H1 (cell line): ENCODE data around the gene SPTB. TPM values are rescaled to one million over a fixed set of nuclear protein-coding genes. Genes with fewer than 3 reads are reported as not detected.
A peak's percentile ranks its signal among the peaks of the same experiment; 100 is the strongest.

ENCODE experiments used
- CTCF ChIA-PET: fragments of 300-600 bp; sonication (Branson Sonifier 250); formaldehyde crosslinking; loops from one replicate; lab custom pipeline; 2021; ENCODE audit not compliant: partially characterized antibody; lab: Charles Lee
- POLR2A ChIA-PET: fragments of 300-600 bp; sonication (Branson Sonifier 250); formaldehyde crosslinking; loops from one replicate; lab custom pipeline; 2021; ENCODE audit warnings: inconsistent platforms; ENCODE audit not compliant: partially characterized antibody; lab: Charles Lee
- DNase-seq, 2 experiments: peaks; one replicate each; pipeline versions ENCODE4 v3.0.0 to v3.0.0-alpha.2; 2010 to 2022; ENCODE audit warnings: low spot score in 2 of 2, low read depth in 1 of 2, mixed read lengths in 1 of 2
- FAIRE-seq: peaks from 2 replicates; lab custom pipeline; 2011; peaks lifted over from hg19 to GRCh38; lab: Jason Lieb, UNC
- H2AFZ ChIP-seq: 2 replicates; pipeline ENCODE4 v1.8.1; 2012; ENCODE audit warnings: low read length, inconsistent platforms
- H2AK5ac ChIP-seq: 2 replicates; pipeline ENCODE4 v1.6.1; 2013; ENCODE audit warnings: low read depth, low read length
- H2BK120ac ChIP-seq: replicated peaks from 2 replicates; pipeline ENCODE3; 2013; ENCODE audit warnings: low read depth, low read length, inconsistent platforms
- H2BK12ac ChIP-seq: 2 replicates; pipeline ENCODE4 v1.6.1; 2013; ENCODE audit warnings: low read depth, low read length
- H2BK15ac ChIP-seq: 2 replicates; pipeline ENCODE4 v1.6.1; 2013; ENCODE audit warnings: low read length
- H2BK20ac ChIP-seq: 2 replicates; pipeline ENCODE4 v1.6.1; 2013; ENCODE audit warnings: low read length
- H2BK5ac ChIP-seq: 2 replicates; pipeline ENCODE4 v1.6.1; 2013; ENCODE audit warnings: low read depth, low read length
- H3K14ac ChIP-seq: 2 replicates; pipeline ENCODE4 v1.6.1; 2013; ENCODE audit warnings: inconsistent platforms; ENCODE audit not compliant: insufficient read length
- H3K18ac ChIP-seq: 2 replicates; pipeline ENCODE4 v1.6.1; 2013; ENCODE audit warnings: low read length; ENCODE audit errors: extremely low read depth
- H3K23ac ChIP-seq: 2 replicates; pipeline ENCODE4 v1.6.1; 2013; ENCODE audit warnings: inconsistent platforms; ENCODE audit not compliant: insufficient read length
- H3K23me2 ChIP-seq: 2 replicates; pipeline ENCODE4 v1.6.1; 2013; ENCODE audit warnings: low read depth, low read length
- H3K27ac ChIP-seq: 2 replicates; pipeline ENCODE4 v1.6.1; 2011; ENCODE audit warnings: low read depth, low read length, inconsistent platforms
- H3K27me3 ChIP-seq, 4 experiments: replicated peaks in 1 of 4; 1 replicate in 1 of 4; 2 replicates in 3 of 4; pipeline versions ENCODE4 v1.6.1 to v1.8.1; 2011 to 2013; ENCODE audit warnings: low read length in 3 of 4, mild to moderate bottlenecking in 3 of 4, inconsistent platforms in 2 of 4, mixed read lengths in 2 of 4, moderate library complexity in 1 of 4; ENCODE audit not compliant: control insufficient read depth in 3 of 4, insufficient read depth in 3 of 4; ENCODE audit errors: extremely low read depth in 1 of 4
- H3K36me3 ChIP-seq, 4 experiments: 2 replicates each; pipeline versions ENCODE4 v1.6.1 to v1.8.1; 2011 to 2013; ENCODE audit warnings: mild to moderate bottlenecking in 4 of 4, low read length in 3 of 4, moderate library complexity in 2 of 4, control low read depth in 1 of 4, inconsistent platforms in 1 of 4; ENCODE audit not compliant: insufficient read depth in 4 of 4, control insufficient read depth in 2 of 4
- H3K4ac ChIP-seq: replicated peaks from 2 replicates; pipeline ENCODE3; 2013; ENCODE audit warnings: low read length, low read depth, mixed read lengths, inconsistent platforms; ENCODE audit not compliant: insufficient read length
- H3K4me1 ChIP-seq, 4 experiments: replicated peaks in 1 of 4; 1 replicate in 1 of 4; 2 replicates in 3 of 4; pipeline versions ENCODE4 v1.6.1 to v1.8.1; 2011 to 2013; ENCODE audit warnings: low read length in 3 of 4, inconsistent platforms in 2 of 4, mixed read lengths in 1 of 4; ENCODE audit not compliant: insufficient read depth in 4 of 4, control insufficient read depth in 3 of 4
- H3K4me2 ChIP-seq, 2 experiments: 2 replicates each; pipeline versions ENCODE4 v1.6.1 to v1.8.1; 2011 to 2013; ENCODE audit warnings: low read depth in 2 of 2, low read length in 2 of 2, control low read depth in 1 of 2, inconsistent platforms in 1 of 2, mild to moderate bottlenecking in 1 of 2; ENCODE audit not compliant: insufficient read depth in 1 of 2
- H3K4me3 ChIP-seq, 4 experiments: fragments of 200-600, 300-600 bp in 1 of 4; sonication (generic), shearing (Covaris generic), sonication (Bioruptor Twin) in 1 of 4; 2 replicates each; pipeline versions ENCODE4 v1.5.1 to v1.8.1; 2011 to 2016; ENCODE audit warnings: low read length in 4 of 4, low read depth in 3 of 4, control low read depth in 2 of 4, inconsistent platforms in 2 of 4, mild to moderate bottlenecking in 2 of 4, mixed read lengths in 1 of 4, moderate library complexity in 1 of 4; ENCODE audit not compliant: insufficient read depth in 2 of 4; ENCODE audit errors: extremely low read depth in 1 of 4
- H3K56ac ChIP-seq: replicated peaks from 2 replicates; pipeline ENCODE3; 2013; ENCODE audit warnings: low read depth, mild to moderate bottlenecking, mixed read lengths, low read length, inconsistent platforms; ENCODE audit not compliant: insufficient read length
- H3K79me1 ChIP-seq: 2 replicates; pipeline ENCODE4 v1.6.1; 2013; ENCODE audit warnings: low read depth, low read length, control low read depth
- H3K79me2 ChIP-seq, 2 experiments: 2 replicates each; pipeline versions ENCODE4 v1.6.1 to v1.8.1; 2012 to 2013; ENCODE audit warnings: low read length in 2 of 2, mild to moderate bottlenecking in 2 of 2, inconsistent platforms in 1 of 2; ENCODE audit not compliant: insufficient read depth in 2 of 2, control insufficient read depth in 1 of 2
- H3K9ac ChIP-seq, 4 experiments: replicated peaks in 1 of 4; 1 replicate in 1 of 4; 2 replicates in 3 of 4; pipeline versions ENCODE4 v1.6.1 to v1.8.1; 2011 to 2013; ENCODE audit warnings: low read depth in 3 of 4, low read length in 3 of 4, control low read depth in 2 of 4, mild to moderate bottlenecking in 2 of 4, moderate library complexity in 2 of 4, inconsistent platforms in 1 of 4; ENCODE audit errors: extremely low read depth in 1 of 4
- H3K9me3 ChIP-seq, 2 experiments: 2 replicates each; pipeline versions ENCODE4 v1.6.1 to v1.8.1; 2012 to 2013; ENCODE audit warnings: mild to moderate bottlenecking in 2 of 2, moderate library complexity in 2 of 2, control low read depth in 1 of 2, inconsistent platforms in 1 of 2, low read depth in 1 of 2, low read length in 1 of 2, mixed read lengths in 1 of 2; ENCODE audit not compliant: insufficient read depth in 2 of 2
- H4K20me1 ChIP-seq, 2 experiments: replicated peaks in 1 of 2; 2 replicates each; pipeline versions ENCODE3 to v1.8.1; 2011 to 2013; ENCODE audit warnings: inconsistent platforms in 2 of 2, low read length in 2 of 2, mild to moderate bottlenecking in 1 of 2; ENCODE audit not compliant: insufficient read depth in 2 of 2, control insufficient read depth in 1 of 2
- H4K5ac ChIP-seq: 2 replicates; pipeline ENCODE4 v1.6.1; 2013; ENCODE audit warnings: low read length, low read depth, mixed read lengths, inconsistent platforms; ENCODE audit not compliant: insufficient read length
- H4K8ac ChIP-seq: 2 replicates; pipeline ENCODE4 v1.8.0; 2013; ENCODE audit warnings: mild to moderate bottlenecking, moderate library complexity, low read length, inconsistent platforms; ENCODE audit not compliant: insufficient read depth; ENCODE audit errors: extremely low read depth
- H4K91ac ChIP-seq: replicated peaks from 2 replicates; pipeline ENCODE3; 2013; ENCODE audit warnings: low read length, mixed read lengths, inconsistent platforms; ENCODE audit not compliant: insufficient read length
- BACH1 ChIP-seq: IDR thresholded peaks from 2 replicates; pipeline ENCODE4 v1.6.1; 2012; ENCODE audit warnings: low read length, improper control_type of control experiment
- CEBPB ChIP-seq: IDR thresholded peaks from 2 replicates; pipeline ENCODE4 v1.6.1; 2012; ENCODE audit warnings: low read depth, low read length
- EGR1 ChIP-seq: IDR thresholded peaks from 2 replicates; pipeline ENCODE4 v1.6.1; 2011; ENCODE audit warnings: low read depth, low read length, borderline replicate concordance
- FOSL1 ChIP-seq: IDR thresholded peaks from 2 replicates; pipeline ENCODE4 v1.6.1; 2011; ENCODE audit warnings: mild to moderate bottlenecking, low read depth, low read length, moderate library complexity; ENCODE audit not compliant: insufficient read depth
- HDAC6 ChIP-seq: IDR thresholded peaks from one replicate; pipeline ENCODE4 v1.7.1; 2012; ENCODE audit warnings: low read depth, mild to moderate bottlenecking, inconsistent platforms, low read length, moderate library complexity
- JUND ChIP-seq: IDR thresholded peaks from 2 replicates; pipeline ENCODE4 v1.6.1; 2011; ENCODE audit warnings: mild to moderate bottlenecking, improper control_type of control experiment, low read length
- MAFK ChIP-seq: IDR thresholded peaks from 2 replicates; pipeline ENCODE4 v1.6.1; 2012; ENCODE audit warnings: low read depth, mild to moderate bottlenecking, improper control_type of control experiment, low read length
- POLR2AphosphoS5 ChIP-seq: IDR thresholded peaks from 2 replicates; pipeline ENCODE4 v1.6.1; 2011; ENCODE audit warnings: low read depth, low read length
- RFX5 ChIP-seq: IDR thresholded peaks from 2 replicates; pipeline ENCODE4 v1.6.1; 2011; ENCODE audit warnings: low read depth, low read length, improper control_type of control experiment, borderline replicate concordance
- YY1 ChIP-seq: IDR thresholded peaks from 2 replicates; pipeline ENCODE4 v1.6.1; 2011; ENCODE audit warnings: low read depth, mild to moderate bottlenecking, low read length
- ZNF274 ChIP-seq: IDR thresholded peaks from 2 replicates; pipeline ENCODE4 v1.7.0; 2012; ENCODE audit warnings: low read length, borderline replicate concordance; ENCODE audit errors: extremely low read depth
- WGBS, 2 experiments: shearing (Covaris generic) in 1 of 2; methylation state at CpG; one replicate each; pipeline versions ENCODE4 v1.1.6 to v1.1.7; 2013 to 2015; ENCODE audit warnings: low lambda C conversion rate in 2 of 2, mixed read lengths in 2 of 2, inconsistent platforms in 1 of 2, low coverage in 1 of 2, missing lambda C conversion rate in 1 of 2; ENCODE audit not compliant: insufficient replicate concordance in 2 of 2, insufficient coverage in 1 of 2, insufficient read length in 1 of 2; ENCODE audit errors: extremely low coverage in 1 of 2, missing lambda C conversion rate in 1 of 2; 5-methylcytosine and 5-hydroxymethylcytosine counted together
- polyA plus RNA-seq, 7 experiments: library from polyadenylated mRNA; depleted of rRNA in 3 of 7; stranded (reverse) in 5 of 7; unstranded in 2 of 7; fragments of >200 nt in 5 of 7; fragments of 200-250 nt in 2 of 7; gene quantifications; 1 replicate in 5 of 7; 2 replicates in 1 of 7; 4 replicates in 1 of 7; pipeline versions ENCODE4 v1.2.1 to v1.2.3, GENCODE V29; 2011 to 2013; ENCODE audit warnings: missing spikeins in 2 of 7, mixed read lengths in 2 of 7
- total RNA-seq: library from RNA; stranded (reverse); fragmentation: NEBNext Ultra II Directional; extraction: Animal tissue kit (Norgen Biotek cat#: 25700); gene quantifications from 2 replicates; pipeline ENCODE4 v1.2.1, GENCODE V29; 2021

SPTB gene
- total and polyA plus RNA-seq, 2 of the 8 experiments (the other 6 are each of a cell fraction or from before 2014, with no cell fraction given) = 0.30 to 2.4 TPM

GRCh38 chr14:64865109-64865508 is 14.6 kb downstream of the SPTB start:
- no peak overlapping the region for H4K5ac ChIP-seq
- no peak overlapping the region for H4K91ac ChIP-seq
- 79% methylated on average over 6 of the region's 6 CpGs; no CpG with 5 or more reads in 1 of the 2 experiments for WGBS, 2 experiments
- H3K4me2 ChIP-seq = no peak overlapping the region
- no peak overlapping the region for H3K9ac ChIP-seq
- no peak overlapping the region for H3K23ac ChIP-seq
- H2BK120ac ChIP-seq = peak overlapping the region; percentile 38
- H3K4ac ChIP-seq = no peak overlapping the region
- no peak overlapping the region for H4K8ac ChIP-seq
- H4K20me1 ChIP-seq = no peaks in the 10 kb centered on the region
- TF ChIP-seq YY1 (no peak), JUND (no peak), EGR1 (no peak), RFX5 (no peak), ZNF274 (no peak), MAFK (no peak), POLR2AphosphoS5 (no peak), HDAC6 (no peak), BACH1 (no peak), CEBPB (no peak), FOSL1 (no peak)
- H2AK5ac ChIP-seq = no peak overlapping the region
- 0 out of 2 replicates have a peak overlapping the region, but pooled peaks have one; percentile 37 for H2AFZ ChIP-seq
- no peaks in the 10 kb centered on the region for H3K36me3 ChIP-seq
- H3K27ac ChIP-seq = no peak overlapping the region
- ChIA-PET CTCF (interaction anchor here (0.7 to 6.7 kb wide), 15 partner anchors 9 to 194 kb away, joined by 3 to 41 read pairs (median 5); partner anchors contain the start of gene SPTB), POLR2A (interaction anchor here (1.1 to 1.7 kb wide), 3 partner anchors 10 to 15 kb away, joined by 3 to 5 read pairs (median 3); no protein-coding TSS in a partner anchor)
- no peak overlapping the region for H2BK20ac ChIP-seq
- no peaks in the 10 kb centered on the region; a peak in 1 of 7 replicates for H3K27me3 ChIP-seq
- no peak for DNase-seq
- no peaks in the 10 kb centered on the region for H3K9me3 ChIP-seq
- H3K18ac ChIP-seq = no peak overlapping the region
- peaks cover 2 to 16% (median 6%) of the 10 kb centered on the region in 4 experiments; a peak in 4 of 7 replicates for H3K4me1 ChIP-seq
- no peak overlapping the region for H3K14ac ChIP-seq
- H3K4me3 ChIP-seq = no peak overlapping the region
- no peaks in the 10 kb centered on the region for H3K79me2 ChIP-seq
- H2BK12ac ChIP-seq = no peak overlapping the region; the same call in 1 of the 2 replicates
- H3K56ac ChIP-seq = no peak overlapping the region
- no peaks in the 10 kb centered on the region for H3K23me2 ChIP-seq
- FAIRE-seq = peak; percentile 28
- peak overlapping the region; percentile 73; the same call in 1 of the 2 replicates for H2BK15ac ChIP-seq
- H2BK5ac ChIP-seq = no peak overlapping the region
- no peaks in the 10 kb centered on the region for H3K79me1 ChIP-seq
